Activated CD8-positive, alpha-beta T cell treated with anti-CD3 and anti-CD28 coated beads for 36 hours (primary cell): Measurements from ENCODE around the gene ADD3. TPM values are rescaled to one million over a fixed set of nuclear protein-coding genes. Genes with fewer than 3 reads are reported as not detected.
"Not testable (repeated sequence)": the region's sequence is repeated elsewhere in the genome, so short reads cannot be mapped to it uniquely, and the experiment has no call there.

ENCODE experiments used
- ATAC-seq: fragments of 200-7000 bp; cut with Tn5 transposase; one replicate; pipeline ENCODE4 v1.10.0; 2021; ENCODE audit warnings: mild to moderate bottlenecking, moderate library complexity
- CTCF ChIA-PET: fragments of 350-600 bp; sonication (Branson Sonifier 250); formaldehyde crosslinking; loops from one replicate; lab custom pipeline; 2021; ENCODE audit warnings: antibody characterized with exemption; lab: Charles Lee
- POLR2A ChIA-PET: fragments of 350-600 bp; sonication (Branson Sonifier 250); formaldehyde crosslinking; loops from one replicate; lab custom pipeline; 2021; ENCODE audit warnings: antibody characterized with exemption; lab: Charles Lee
- DNase-seq: peaks from one replicate; pipeline ENCODE4 v3.0.0-alpha.2; 2020
- H3K27ac Mint-ChIP-seq: one replicate; pipeline ENCODE4 v1.8.0; 2021; ENCODE audit warnings: mild to moderate bottlenecking, mixed read lengths
- H3K27me3 Mint-ChIP-seq: one replicate; pipeline ENCODE4 v1.8.0; 2021; ENCODE audit warnings: mixed read lengths
- H3K36me3 Mint-ChIP-seq: one replicate; pipeline ENCODE4 v1.8.0; 2021; ENCODE audit warnings: low read depth, mixed read lengths
- H3K4me1 Mint-ChIP-seq: one replicate; pipeline ENCODE4 v1.8.0; 2021; ENCODE audit warnings: low read depth, mixed read lengths
- H3K4me3 Mint-ChIP-seq: one replicate; pipeline ENCODE4 v1.8.0; 2021; ENCODE audit warnings: mild to moderate bottlenecking, moderate library complexity, mixed read lengths
- H3K9me3 Mint-ChIP-seq: one replicate; pipeline ENCODE4 v1.8.0; 2021; ENCODE audit warnings: mixed read lengths
- CTCF ChIP-seq: fragments of 200-600 bp; IDR thresholded peaks from one replicate; pipeline ENCODE4 v1.8.0; 2022; ENCODE audit warnings: antibody characterized with exemption, mild to moderate bottlenecking
- intact Hi-C: fragments of 100-400 bp; cut with micrococcal nuclease; formaldehyde crosslinking; loops from one replicate; pipeline ENCODE4 v1.10.0; 2022
- total RNA-seq, 2 experiments: library from RNA; stranded (reverse); gene quantifications; one replicate each; pipeline ENCODE4 v1.2.3, GENCODE V29; 2021

The ADD3 gene
- total RNA-seq, 2 experiments from 2014 or later = 66.8 to 77.0 TPM

GRCh38 chr10:110044681-110045080 is 36.9 kb downstream of the ADD3 start:
- H3K9me3 Mint-ChIP-seq = peaks cover 17% of the 10 kb centered on the region
- no peak for ATAC-seq
- no peak for TF ChIP-seq CTCF
- no peaks in the 10 kb centered on the region for H3K27me3 Mint-ChIP-seq
- peaks cover 53% of the 10 kb centered on the region for H3K4me1 Mint-ChIP-seq
- H3K4me3 Mint-ChIP-seq = no peak overlapping the region
- peaks cover 32% of the 10 kb centered on the region for H3K36me3 Mint-ChIP-seq
- POLR2A ChIA-PET = interaction anchor here (1.2 kb wide), 1 partner anchor 24 kb away, joined by 4 read pairs; no protein-coding TSS in a partner anchor
- DNase-seq = no peak
- H3K27ac Mint-ChIP-seq = no peak overlapping the region
- intact Hi-C loops = no loop called here
- CTCF ChIA-PET = interaction anchor here (1.1 kb wide), 1 partner anchor 9 kb away, joined by 5 read pairs; no protein-coding TSS in a partner anchor

- no peak for TF ChIP-seq CTCF
- DNase-seq (no peak), ATAC-seq (peak; percentile 58)
- Mint-ChIP-seq H3K9me3 (peaks cover 25% of the 10 kb centered on the region), H3K4me3 (no peak overlapping the region), H3K27me3 (no peaks in the 10 kb centered on the region), H3K36me3 (peaks cover 42% of the 10 kb centered on the region), H3K27ac (peak overlapping the region; percentile 23), H3K4me1 (peaks cover 50% of the 10 kb centered on the region)
- POLR2A ChIA-PET = interaction anchor here (0.6 to 1.2 kb wide), 4 partner anchors 8 to 48 kb away, joined by 4 to 5 read pairs (median 5); no protein-coding TSS in a partner anchor
- CTCF ChIA-PET = interaction anchor here (0.6 to 2.2 kb wide), 4 partner anchors 10 to 31 kb away, joined by 3 to 8 read pairs (median 4); no protein-coding TSS in a partner anchor
- intact Hi-C loops = no loop called here
Observed at GRCh38 chr10:110045772-110046171, 38.0 kb downstream of the ADD3 start.

- H3K27me3 Mint-ChIP-seq, ATAC-seq, intact Hi-C loops, DNase-seq, H3K4me3 Mint-ChIP-seq: not testable (repeated sequence)
- CTCF ChIA-PET = interaction anchor here (1.9 kb wide), 1 partner anchor 10 kb away, joined by 4 read pairs; no protein-coding TSS in a partner anchor
- H3K36me3 Mint-ChIP-seq = peaks cover 49% of the 10 kb centered on the region
- peaks cover 54% of the 10 kb centered on the region for H3K4me1 Mint-ChIP-seq
- peaks cover 29% of the 10 kb centered on the region for H3K9me3 Mint-ChIP-seq
- peak overlapping the region; percentile 57 for H3K27ac Mint-ChIP-seq
- POLR2A ChIA-PET = interaction anchor here (0.7 kb wide), 1 partner anchor 17 kb away, joined by 3 read pairs; no protein-coding TSS in a partner anchor
Observed at GRCh38 chr10:110048145-110048544, 40.4 kb downstream of the ADD3 start.

- no peak overlapping the region for H3K4me3 Mint-ChIP-seq
- H3K4me1 Mint-ChIP-seq = peaks cover 53% of the 10 kb centered on the region
- no peak for TF ChIP-seq CTCF
- intact Hi-C loops = no loop called here
- no peaks in the 10 kb centered on the region for H3K27me3 Mint-ChIP-seq
- CTCF ChIA-PET = interaction anchor here (1.9 kb wide), 1 partner anchor 9 kb away, joined by 4 read pairs; no protein-coding TSS in a partner anchor
- peaks cover 45% of the 10 kb centered on the region for H3K36me3 Mint-ChIP-seq
- DNase-seq (no peak), ATAC-seq (no peak)
- no peak overlapping the region for H3K27ac Mint-ChIP-seq
- POLR2A ChIA-PET = interaction anchor here (0.7 kb wide), 1 partner anchor 18 kb away, joined by 3 read pairs; no protein-coding TSS in a partner anchor
- H3K9me3 Mint-ChIP-seq = peaks cover 27% of the 10 kb centered on the region
Observed at GRCh38 chr10:110048781-110049180, 41.0 kb downstream of the ADD3 start.

GRCh38 chr10:110049889-110050591 is 42.3 kb downstream of the ADD3 start:
- intact Hi-C loops, H3K4me3 Mint-ChIP-seq, DNase-seq, H3K27me3 Mint-ChIP-seq: not testable (repeated sequence)
- peaks cover 26% of the 10 kb centered on the region for H3K9me3 Mint-ChIP-seq
- CTCF ChIA-PET = interaction anchor here (1.9 kb wide), 1 partner anchor 8 kb away, joined by 4 read pairs; no protein-coding TSS in a partner anchor
- peaks cover 42% of the 10 kb centered on the region for H3K36me3 Mint-ChIP-seq
- ATAC-seq = peak; percentile 55
- H3K4me1 Mint-ChIP-seq = peaks cover 47% of the 10 kb centered on the region
- POLR2A ChIA-PET = interaction anchor here (1.1 kb wide), 1 partner anchor 11 kb away, joined by 3 read pairs; no protein-coding TSS in a partner anchor
- H3K27ac Mint-ChIP-seq = peak overlapping the region; percentile 36
